Astrocyte (in vitro differentiated cells and primary cell): ENCODE results near the gene TEX2. TPM values are rescaled to one million over a fixed set of nuclear protein-coding genes. Genes with fewer than 3 reads are reported as not detected.

Experiments
- DNase-seq: peaks from one replicate; pipeline ENCODE4 v3.0.0-alpha.2; 2010; ENCODE audit warnings: low read depth
- FAIRE-seq: peaks from 2 replicates; lab custom pipeline; 2011; peaks lifted over from hg19 to GRCh38; lab: Jason Lieb, UNC
- H2AFZ ChIP-seq: 2 replicates; pipeline ENCODE4 v1.6.0; 2012; ENCODE audit warnings: low read depth, low read length, inconsistent platforms
- H3K27ac ChIP-seq: 2 replicates; pipeline ENCODE4 v1.5.1; 2011; ENCODE audit warnings: low read depth, low read length, inconsistent platforms
- H3K27me3 ChIP-seq: 2 replicates; pipeline ENCODE4 v1.6.0; 2011; ENCODE audit warnings: low read length, inconsistent platforms; ENCODE audit not compliant: insufficient read depth
- H3K36me3 ChIP-seq: 2 replicates; pipeline ENCODE4 v1.5.1; 2011; ENCODE audit warnings: low read length, inconsistent platforms; ENCODE audit not compliant: insufficient read depth
- H3K4me1 ChIP-seq: 2 replicates; pipeline ENCODE4 v1.5.1; 2011; ENCODE audit warnings: low read length, inconsistent platforms; ENCODE audit not compliant: insufficient read depth
- H3K4me2 ChIP-seq: 2 replicates; pipeline ENCODE4 v1.6.0; 2012; ENCODE audit warnings: low read length, inconsistent platforms
- H3K4me3 ChIP-seq: 2 replicates; pipeline ENCODE4 v1.5.1; 2011; ENCODE audit warnings: low read depth, mild to moderate bottlenecking, low read length, inconsistent platforms; ENCODE audit not compliant: insufficient read depth
- H3K79me2 ChIP-seq: 2 replicates; pipeline ENCODE4 v1.6.0; 2012; ENCODE audit warnings: mild to moderate bottlenecking, low read length, inconsistent platforms; ENCODE audit not compliant: insufficient read depth
- H3K9ac ChIP-seq: 2 replicates; pipeline ENCODE4 v1.6.0; 2012; ENCODE audit warnings: mild to moderate bottlenecking, low read length, inconsistent platforms
- H3K9me3 ChIP-seq: 2 replicates; pipeline ENCODE4 v1.5.1; 2012; ENCODE audit warnings: low read depth, mild to moderate bottlenecking, low read length, inconsistent platforms; ENCODE audit not compliant: insufficient read depth
- H4K20me1 ChIP-seq: 2 replicates; pipeline ENCODE4 v1.6.0; 2012; ENCODE audit warnings: low read length, inconsistent platforms; ENCODE audit not compliant: insufficient read depth
- H3K27ac Mint-ChIP-seq: one replicate; pipeline ENCODE4 v1.8.0; 2021; ENCODE audit warnings: mild to moderate bottlenecking, mixed read lengths; ENCODE audit not compliant: unreplicated experiment
- H3K27me3 Mint-ChIP-seq: one replicate; pipeline ENCODE4 v1.8.0; 2021; ENCODE audit warnings: low read depth, mixed read lengths; ENCODE audit not compliant: unreplicated experiment
- H3K36me3 Mint-ChIP-seq: one replicate; pipeline ENCODE4 v1.8.0; 2021; ENCODE audit warnings: low read depth, mixed read lengths; ENCODE audit not compliant: unreplicated experiment
- H3K4me1 Mint-ChIP-seq: one replicate; pipeline ENCODE4 v1.8.0; 2021; ENCODE audit warnings: low read depth, mixed read lengths; ENCODE audit not compliant: unreplicated experiment
- H3K4me3 Mint-ChIP-seq: one replicate; pipeline ENCODE4 v1.8.0; 2021; ENCODE audit warnings: mild to moderate bottlenecking, moderate library complexity, mixed read lengths; ENCODE audit not compliant: unreplicated experiment
- H3K9me3 Mint-ChIP-seq: one replicate; pipeline ENCODE4 v1.8.0; 2021; ENCODE audit warnings: mild to moderate bottlenecking, mixed read lengths; ENCODE audit not compliant: unreplicated experiment
- EZH2 ChIP-seq: IDR thresholded peaks from 2 replicates; pipeline ENCODE4 v1.6.1; 2012; ENCODE audit warnings: mild to moderate bottlenecking, low read length, inconsistent platforms; ENCODE audit not compliant: insufficient read depth
- total RNA-seq: library from RNA; stranded (reverse); gene quantifications from 2 replicates; pipeline ENCODE4 v1.2.1, GENCODE V29; 2021
- TF ChIP-seq, protein P1 (sequence below): IDR thresholded peaks from 2 replicates; pipeline ENCODE4 v1.5.1; 2011; ENCODE audit warnings: low read depth, mild to moderate bottlenecking, inconsistent platforms, low read length, moderate library complexity; ENCODE audit not compliant: insufficient read depth

The TEX2 gene
- total RNA-seq, 1 donor from 2014 or later: 56.1 TPM

DNA sequence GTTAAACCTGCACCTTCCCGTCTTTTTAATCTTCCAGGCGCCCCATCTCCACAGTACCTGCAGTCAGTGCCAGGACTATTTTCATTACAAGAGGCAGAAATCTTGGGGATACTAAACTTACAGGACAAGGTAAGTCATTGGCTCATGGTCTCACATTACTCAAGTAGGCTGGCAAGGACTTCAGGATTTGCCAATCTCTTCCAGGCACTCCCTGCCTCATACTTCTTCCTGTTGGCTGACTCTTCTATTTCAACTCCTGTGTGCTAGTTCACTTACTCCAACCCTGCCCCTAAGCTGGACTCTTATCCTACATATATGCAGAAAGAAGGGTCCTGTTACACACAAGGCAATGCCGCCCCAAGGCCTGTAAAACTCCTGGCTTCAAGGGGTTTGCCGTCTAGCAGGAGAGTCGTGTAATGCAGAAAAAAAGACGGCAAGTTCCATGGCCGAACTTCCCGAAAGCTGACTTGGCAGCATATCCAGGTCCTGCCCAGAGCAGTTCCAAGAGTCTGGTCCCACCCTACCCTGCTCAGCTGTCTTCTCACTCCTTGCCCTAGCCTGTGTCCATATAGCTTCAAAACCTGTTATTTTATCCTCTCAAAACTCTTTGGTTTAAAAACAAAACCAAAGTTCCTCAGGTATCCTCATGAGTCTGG is 147.9 kb downstream of the TEX2 start:
- H4K20me1 ChIP-seq: peaks cover 33% of the 10 kb centered on the region
- FAIRE-seq: no peak
- no peaks in the 10 kb centered on the region for H3K79me2 ChIP-seq
- H3K9me3 ChIP-seq: no peaks in the 10 kb centered on the region
- Mint-ChIP-seq H3K9me3 (peaks cover 4% of the 10 kb centered on the region), H3K27me3 (no peaks in the 10 kb centered on the region), H3K4me1 (peaks cover 2% of the 10 kb centered on the region), H3K27ac (no peak overlapping the region), H3K36me3 (peaks cover 6% of the 10 kb centered on the region), H3K4me3 (no peak overlapping the region)
- TF ChIP-seq EZH2: no peak
- TF ChIP-seq, protein P1, sequence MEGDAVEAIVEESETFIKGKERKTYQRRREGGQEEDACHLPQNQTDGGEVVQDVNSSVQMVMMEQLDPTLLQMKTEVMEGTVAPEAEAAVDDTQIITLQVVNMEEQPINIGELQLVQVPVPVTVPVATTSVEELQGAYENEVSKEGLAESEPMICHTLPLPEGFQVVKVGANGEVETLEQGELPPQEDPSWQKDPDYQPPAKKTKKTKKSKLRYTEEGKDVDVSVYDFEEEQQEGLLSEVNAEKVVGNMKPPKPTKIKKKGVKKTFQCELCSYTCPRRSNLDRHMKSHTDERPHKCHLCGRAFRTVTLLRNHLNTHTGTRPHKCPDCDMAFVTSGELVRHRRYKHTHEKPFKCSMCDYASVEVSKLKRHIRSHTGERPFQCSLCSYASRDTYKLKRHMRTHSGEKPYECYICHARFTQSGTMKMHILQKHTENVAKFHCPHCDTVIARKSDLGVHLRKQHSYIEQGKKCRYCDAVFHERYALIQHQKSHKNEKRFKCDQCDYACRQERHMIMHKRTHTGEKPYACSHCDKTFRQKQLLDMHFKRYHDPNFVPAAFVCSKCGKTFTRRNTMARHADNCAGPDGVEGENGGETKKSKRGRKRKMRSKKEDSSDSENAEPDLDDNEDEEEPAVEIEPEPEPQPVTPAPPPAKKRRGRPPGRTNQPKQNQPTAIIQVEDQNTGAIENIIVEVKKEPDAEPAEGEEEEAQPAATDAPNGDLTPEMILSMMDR: no peak
- no peak overlapping the region for H3K27ac ChIP-seq
- no peak for DNase-seq
- H3K9ac ChIP-seq: no peak overlapping the region
- peaks cover 4% of the 10 kb centered on the region for H3K4me1 ChIP-seq
- H3K27me3 ChIP-seq: no peaks in the 10 kb centered on the region
- no peak overlapping the region for H2AFZ ChIP-seq
- no peaks in the 10 kb centered on the region for H3K36me3 ChIP-seq
- H3K4me3 ChIP-seq: no peak overlapping the region
- no peak overlapping the region for H3K4me2 ChIP-seq

GRCh38 chr17:64113006-64113405 is 150.1 kb downstream of the TEX2 start:
- H3K36me3 Mint-ChIP-seq: peaks cover 6% of the 10 kb centered on the region
- DNase-seq: no peak

More at GRCh38 chr17:64113006-64113405, 150.1 kb downstream of the TEX2 start:
- Histone ChIP-seq H2AFZ (no peak overlapping the region), H3K4me3 (no peak overlapping the region), H3K27ac (no peak overlapping the region), H3K9ac (no peak overlapping the region), H3K27me3 (no peaks in the 10 kb centered on the region), H3K36me3 (no peaks in the 10 kb centered on the region), H3K4me1 (no peaks in the 10 kb centered on the region), H3K4me2 (no peak overlapping the region), H3K79me2 (no peaks in the 10 kb centered on the region), H3K9me3 (no peaks in the 10 kb centered on the region), H4K20me1 (peaks cover 18% of the 10 kb centered on the region)
- Mint-ChIP-seq H3K4me3 (no peak overlapping the region), H3K9me3 (peaks cover 4% of the 10 kb centered on the region), H3K27me3 (no peaks in the 10 kb centered on the region), H3K27ac (no peak overlapping the region), H3K4me1 (peaks cover 6% of the 10 kb centered on the region)
- FAIRE-seq: no peak
- TF ChIP-seq, protein P1: no peak
- TF ChIP-seq EZH2: no peak
